H7 (cell line): ENCODE measurements around the gene FLT3. TPM values are rescaled to one million over a fixed set of nuclear protein-coding genes. Genes with fewer than 3 reads are reported as not detected.

Source experiments
- DNase-seq: peaks from one replicate; pipeline ENCODE4 v3.0.0; 2012
- H3K27me3 ChIP-seq: 2 replicates; pipeline ENCODE4 v1.6.0; 2011; ENCODE audit warnings: mild to moderate bottlenecking, low read length; ENCODE audit not compliant: control insufficient read depth, insufficient read depth
- H3K36me3 ChIP-seq: replicated peaks from 2 replicates; pipeline ENCODE4 v1.5.1; 2011; ENCODE audit warnings: low read length; ENCODE audit not compliant: control insufficient read depth, insufficient read depth
- H3K4me3 ChIP-seq: 2 replicates; pipeline ENCODE4 v1.5.1; 2011; ENCODE audit warnings: low read depth, mild to moderate bottlenecking, control low read depth, low read length, moderate library complexity; ENCODE audit not compliant: insufficient read depth
- total RNA-seq: library from RNA; depleted of rRNA; stranded (reverse); fragments of >200 nt; shearing (Covaris generic); gene quantifications from 2 replicates; pipeline ENCODE4 v1.2.3, GENCODE V29; 2014

The FLT3 gene
- total RNA-seq, 1 experiment from 2014 or later: 0.03 TPM

GRCh38 chr13:28071424-28071823 lies 29.0 kb downstream of the FLT3 start:
- Histone ChIP-seq H3K27me3 (no peaks in the 10 kb centered on the region), H3K4me3 (no peak overlapping the region), H3K36me3 (no peaks in the 10 kb centered on the region)
- no peak for DNase-seq

GRCh38 chr13:28067491-28067890 lies 32.9 kb downstream of the FLT3 start:
- no peak for DNase-seq
- Histone ChIP-seq H3K27me3 (no peaks in the 10 kb centered on the region), H3K36me3 (no peaks in the 10 kb centered on the region), H3K4me3 (no peak overlapping the region)

GRCh38 chr13:28058866-28059613 lies 41.3 kb downstream of the FLT3 start:
- H3K36me3 ChIP-seq: no peaks in the 10 kb centered on the region
- no peaks in the 10 kb centered on the region for H3K27me3 ChIP-seq
- no peak overlapping the region for H3K4me3 ChIP-seq
- DNase-seq: peak; percentile 40

- DNase-seq: no peak
- no peak overlapping the region for H3K4me3 ChIP-seq
- H3K27me3 ChIP-seq: no peaks in the 10 kb centered on the region
Observed at GRCh38 chr13:28056970-28057712, 43.2 kb downstream of the FLT3 start.

GRCh38 chr13:28056426-28056825 lies 44.0 kb downstream of the FLT3 start:
- Histone ChIP-seq H3K4me3 (no peak overlapping the region), H3K27me3 (no peaks in the 10 kb centered on the region), H3K36me3 (no peaks in the 10 kb centered on the region)
- no peak for DNase-seq

More at GRCh38 chr13:28056970-28057712, 43.2 kb downstream of the FLT3 start:
- no peaks in the 10 kb centered on the region for H3K36me3 ChIP-seq

GRCh38 chr13:28055357-28055756 lies 45.0 kb downstream of the FLT3 start:
- Histone ChIP-seq H3K27me3 (no peaks in the 10 kb centered on the region), H3K4me3 (no peak overlapping the region), H3K36me3 (no peaks in the 10 kb centered on the region)
- no peak for DNase-seq

GRCh38 chr13:28052945-28053344 lies 47.4 kb downstream of the FLT3 start:
- Histone ChIP-seq H3K36me3 (no peaks in the 10 kb centered on the region), H3K4me3 (no peak overlapping the region), H3K27me3 (no peaks in the 10 kb centered on the region)
- DNase-seq: no peak

GRCh38 chr13:28049880-28050875 lies 50.2 kb downstream of the FLT3 start:
- H3K4me3 ChIP-seq: no peak overlapping the region
- H3K36me3 ChIP-seq: no peaks in the 10 kb centered on the region
- peak; percentile 45 for DNase-seq
- no peaks in the 10 kb centered on the region for H3K27me3 ChIP-seq

- no peak for DNase-seq
- H3K27me3 ChIP-seq: no peaks in the 10 kb centered on the region
- no peak overlapping the region for H3K4me3 ChIP-seq
- no peaks in the 10 kb centered on the region for H3K36me3 ChIP-seq
Observed at GRCh38 chr13:28049215-28049614, 51.2 kb downstream of the FLT3 start.

- DNase-seq: no peak
- H3K27me3 ChIP-seq: no peaks in the 10 kb centered on the region
- no peak overlapping the region for H3K4me3 ChIP-seq
- H3K36me3 ChIP-seq: no peaks in the 10 kb centered on the region
Observed at GRCh38 chr13:28048768-28049167, 51.6 kb downstream of the FLT3 start.

- no peak for DNase-seq
- Histone ChIP-seq H3K27me3 (no peaks in the 10 kb centered on the region), H3K36me3 (no peaks in the 10 kb centered on the region), H3K4me3 (no peak overlapping the region)
Observed at GRCh38 chr13:28047757-28048388, 52.5 kb downstream of the FLT3 start.

GRCh38 chr13:28046981-28047380 lies 53.4 kb downstream of the FLT3 start:
- DNase-seq: no peak
- no peaks in the 10 kb centered on the region for H3K36me3 ChIP-seq
- H3K4me3 ChIP-seq: no peak overlapping the region
- no peaks in the 10 kb centered on the region for H3K27me3 ChIP-seq

GRCh38 chr13:28045861-28046260 lies 54.5 kb downstream of the FLT3 start:
- H3K27me3 ChIP-seq: no peaks in the 10 kb centered on the region
- no peak overlapping the region for H3K4me3 ChIP-seq
- H3K36me3 ChIP-seq: no peaks in the 10 kb centered on the region
- peak; percentile 31 for DNase-seq

GRCh38 chr13:28044608-28045007 lies 55.8 kb downstream of the FLT3 start:
- no peaks in the 10 kb centered on the region for H3K27me3 ChIP-seq
- H3K36me3 ChIP-seq: no peaks in the 10 kb centered on the region
- no peak overlapping the region for H3K4me3 ChIP-seq
- no peak for DNase-seq
